ENCODE results near the gene ANKRD60.
A peak's percentile ranks its signal among the peaks of the same experiment; 100 is the strongest.

The ANKRD60 gene

GRCh38 chr20:58244517-58245030 is 16.1 kb upstream of the ANKRD60 start:
- no peak for DNase-seq (ENCODE audit: low read depth, low spot score)

GRCh38 chr20:58243653-58244410 is 15.4 kb upstream of the ANKRD60 start:
- no peak for DNase-seq (ENCODE audit: low read depth, low spot score)

GRCh38 chr20:58242824-58243223 is 14.4 kb upstream of the ANKRD60 start:
- no peak for DNase-seq (ENCODE audit: low read depth, low spot score)

GRCh38 chr20:58241766-58242465 is 13.5 kb upstream of the ANKRD60 start:
- DNase-seq (ENCODE audit: low read depth, low spot score) = no peak

- no peak for DNase-seq (ENCODE audit: low read depth, low spot score)
Observed at GRCh38 chr20:58240471-58240870, 12.0 kb upstream of the ANKRD60 start.

- no peak for DNase-seq (ENCODE audit: low read depth, low spot score)
Observed at GRCh38 chr20:58239216-58239615, 10.8 kb upstream of the ANKRD60 start.

- no peak for DNase-seq (ENCODE audit: low read depth, low spot score)
Observed at GRCh38 chr20:58238490-58238889, 10.0 kb upstream of the ANKRD60 start.

GRCh38 chr20:58237318-58238132 is 9.1 kb upstream of the ANKRD60 start:
- no peak for DNase-seq (ENCODE audit: low read depth, low spot score)

GRCh38 chr20:58236612-58237317 is 8.3 kb upstream of the ANKRD60 start:
- peak; percentile 85 for DNase-seq (ENCODE audit: low read depth, low spot score)

GRCh38 chr20:58235010-58235409 is 6.6 kb upstream of the ANKRD60 start:
- no peak for DNase-seq (ENCODE audit: low read depth, low spot score)

- DNase-seq (ENCODE audit: low read depth, low spot score) = peak; percentile 70
Observed at GRCh38 chr20:58233881-58234528, 5.6 kb upstream of the ANKRD60 start.

GRCh38 chr20:58233393-58233792 is 4.9 kb upstream of the ANKRD60 start:
- no peak for DNase-seq (ENCODE audit: low read depth, low spot score)

- DNase-seq (ENCODE audit: low read depth, low spot score) = no peak
Observed at GRCh38 chr20:58231683-58232082, 3.2 kb upstream of the ANKRD60 start.

GRCh38 chr20:58229198-58229798 is 845 bp upstream of the ANKRD60 start:
- peak; percentile 40 for DNase-seq (ENCODE audit: low read depth, low spot score)

- peak; percentile 17 for DNase-seq (ENCODE audit: low read depth, low spot score)
Observed at GRCh38 chr20:58228103-58228483, 360 bp downstream of the ANKRD60 start.

- no peak for DNase-seq (ENCODE audit: low read depth, low spot score)
Observed at GRCh38 chr20:58227391-58228102, 906 bp downstream of the ANKRD60 start.

GRCh38 chr20:58225452-58226200 is 2.8 kb downstream of the ANKRD60 start:
- no peak for DNase-seq (ENCODE audit: low read depth, low spot score)

- no peak for DNase-seq (ENCODE audit: low read depth, low spot score)
Observed at GRCh38 chr20:58224974-58225373, 3.5 kb downstream of the ANKRD60 start.

GRCh38 chr20:58224097-58224496 is 4.4 kb downstream of the ANKRD60 start:
- DNase-seq (ENCODE audit: low read depth, low spot score) = no peak
